Subcutaneous adipose tissue (tissue), 4 donors: ENCODE measurements around the gene PIEZO2. TPM values are rescaled to one million over a fixed set of nuclear protein-coding genes. Genes with fewer than 3 reads are reported as not detected.

Experiments
- total RNA-seq, 4 donors: library from RNA; depleted of rRNA; stranded (reverse); fragments of >200 nt; gene quantifications; one replicate each; pipeline ENCODE4 v1.1.0, GENCODE V29; 2016
- TF ChIP-seq, protein P1 (sequence below): fragments of 450-650 bp; IDR thresholded peaks from one replicate; pipeline ENCODE4 v1.5.1; 2016; ENCODE audit warnings: low read depth, mild to moderate bottlenecking, control low read depth, antibody characterized with exemption, moderate library complexity

The PIEZO2 gene
- total RNA-seq, 4 donors from 2014 or later, result 0.85 to 2.2 (median 1.1) TPM

DNA sequence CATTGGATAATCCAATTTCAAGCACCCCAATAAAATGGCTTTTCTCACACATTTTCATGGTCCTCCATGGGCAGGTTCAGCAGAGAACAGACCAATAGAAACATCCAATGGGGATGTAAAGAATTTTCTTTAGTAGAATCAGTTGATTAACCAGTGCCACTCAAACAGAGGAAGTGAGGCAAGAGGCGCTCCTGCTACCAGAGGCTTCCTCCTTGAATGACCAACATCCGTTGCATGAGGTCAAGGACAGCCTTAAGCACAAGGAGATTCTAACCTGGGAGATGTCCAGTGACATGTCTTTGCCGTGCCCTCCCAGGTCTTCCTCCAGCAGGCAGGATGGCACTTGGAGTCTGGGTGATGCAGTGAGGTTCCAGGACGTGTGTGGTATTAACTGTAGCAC lies 146.6 kb downstream of the PIEZO2 start:
- TF ChIP-seq, protein P1, sequence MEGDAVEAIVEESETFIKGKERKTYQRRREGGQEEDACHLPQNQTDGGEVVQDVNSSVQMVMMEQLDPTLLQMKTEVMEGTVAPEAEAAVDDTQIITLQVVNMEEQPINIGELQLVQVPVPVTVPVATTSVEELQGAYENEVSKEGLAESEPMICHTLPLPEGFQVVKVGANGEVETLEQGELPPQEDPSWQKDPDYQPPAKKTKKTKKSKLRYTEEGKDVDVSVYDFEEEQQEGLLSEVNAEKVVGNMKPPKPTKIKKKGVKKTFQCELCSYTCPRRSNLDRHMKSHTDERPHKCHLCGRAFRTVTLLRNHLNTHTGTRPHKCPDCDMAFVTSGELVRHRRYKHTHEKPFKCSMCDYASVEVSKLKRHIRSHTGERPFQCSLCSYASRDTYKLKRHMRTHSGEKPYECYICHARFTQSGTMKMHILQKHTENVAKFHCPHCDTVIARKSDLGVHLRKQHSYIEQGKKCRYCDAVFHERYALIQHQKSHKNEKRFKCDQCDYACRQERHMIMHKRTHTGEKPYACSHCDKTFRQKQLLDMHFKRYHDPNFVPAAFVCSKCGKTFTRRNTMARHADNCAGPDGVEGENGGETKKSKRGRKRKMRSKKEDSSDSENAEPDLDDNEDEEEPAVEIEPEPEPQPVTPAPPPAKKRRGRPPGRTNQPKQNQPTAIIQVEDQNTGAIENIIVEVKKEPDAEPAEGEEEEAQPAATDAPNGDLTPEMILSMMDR, result no peak

DNA sequence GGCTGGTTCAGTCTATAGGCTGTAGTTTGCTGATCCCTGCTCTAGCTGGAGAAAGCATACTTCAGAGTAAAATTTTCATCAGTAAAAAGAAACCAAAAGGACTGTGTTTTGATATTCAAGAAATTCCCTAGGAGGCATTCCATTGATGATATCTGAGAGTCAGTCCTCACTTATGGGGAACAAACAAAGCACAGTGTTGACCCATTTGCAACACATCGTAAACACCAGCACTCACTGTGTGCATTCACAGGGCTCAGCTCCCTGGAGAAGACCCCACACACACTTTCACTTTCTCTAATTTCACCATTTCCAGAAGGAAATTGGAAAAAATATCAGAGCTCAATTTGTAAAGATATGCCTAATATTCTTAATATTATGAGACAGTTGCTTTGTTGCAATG lies 147.1 kb downstream of the PIEZO2 start:
- TF ChIP-seq, protein P1, result no peak

DNA sequence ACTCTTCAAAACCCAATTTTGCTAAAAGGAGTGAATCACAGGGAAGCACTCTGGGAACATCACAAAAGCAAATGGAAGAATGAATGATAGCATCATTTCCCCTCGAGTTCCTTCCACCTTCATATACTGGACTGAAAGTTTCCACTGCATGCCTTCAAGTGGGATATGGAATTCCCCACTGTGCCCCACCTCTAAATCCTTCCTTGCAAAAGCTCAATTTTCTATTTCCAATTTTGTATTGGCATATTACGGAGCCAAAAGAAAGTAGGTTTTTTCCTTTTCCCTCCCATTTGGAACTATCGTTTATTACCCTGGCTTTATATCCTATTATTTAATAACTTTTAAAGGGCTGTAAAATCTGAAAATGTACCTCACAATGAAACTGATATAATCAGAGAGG lies 149.3 kb downstream of the PIEZO2 start:
- TF ChIP-seq, protein P1, result no peak

DNA sequence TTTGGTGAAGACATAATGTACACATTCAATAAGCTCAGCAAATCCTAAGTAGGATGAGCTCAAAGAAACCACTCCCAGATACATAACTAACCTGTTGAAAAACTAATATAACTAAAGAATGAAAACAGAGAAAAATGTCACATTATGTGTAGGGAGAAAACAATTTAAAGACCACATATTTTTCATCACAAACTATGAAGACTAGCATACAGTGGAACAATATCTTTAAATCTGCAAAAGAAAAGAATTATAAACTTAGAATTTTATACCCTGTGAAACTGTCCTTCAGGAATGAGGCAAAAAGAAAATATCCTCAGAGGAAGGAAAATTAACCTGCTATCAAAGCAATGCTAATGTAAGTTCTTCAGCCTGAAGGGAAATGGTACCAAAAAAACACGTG lies 151.5 kb downstream of the PIEZO2 start:
- TF ChIP-seq, protein P1, result no peak

DNA sequence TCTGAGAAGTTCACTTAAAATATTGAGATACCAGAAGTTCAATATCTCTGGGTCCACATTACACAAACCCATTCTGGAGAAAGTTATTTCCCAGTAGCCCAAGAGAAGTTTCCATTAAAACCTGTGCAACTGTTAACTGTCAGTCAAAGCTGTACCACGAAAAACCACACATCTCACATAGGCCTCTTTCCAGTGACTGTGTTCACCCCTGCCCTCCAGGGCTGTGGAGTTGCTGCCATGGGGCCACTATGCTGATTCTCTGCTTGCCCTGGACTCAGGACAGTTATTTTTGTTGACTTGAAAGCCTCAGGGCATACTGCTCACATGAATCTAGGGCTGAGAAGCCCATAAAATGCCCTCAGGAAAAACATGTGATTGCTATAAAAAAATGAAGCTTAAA lies 153.8 kb downstream of the PIEZO2 start:
- TF ChIP-seq, protein P1, result no peak

DNA sequence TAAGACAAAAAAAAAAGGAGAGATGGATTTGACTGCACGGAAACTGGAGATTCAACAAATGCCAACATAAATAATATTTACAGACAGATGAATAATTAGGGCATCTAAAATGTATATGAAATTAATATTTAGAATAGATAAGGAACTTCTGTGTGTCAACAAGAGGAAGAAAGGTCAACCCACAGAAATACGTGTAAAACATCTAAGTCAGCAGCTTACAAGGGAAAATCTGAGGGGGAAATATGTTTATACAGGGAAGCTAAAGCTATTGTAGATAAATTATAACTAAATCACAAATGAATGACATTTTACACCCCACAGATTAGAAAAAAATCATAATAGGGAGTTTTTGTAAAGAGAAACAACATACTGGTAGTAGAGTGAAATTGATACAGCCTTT lies 159.9 kb downstream of the PIEZO2 start:
- TF ChIP-seq, protein P1, result no peak

DNA sequence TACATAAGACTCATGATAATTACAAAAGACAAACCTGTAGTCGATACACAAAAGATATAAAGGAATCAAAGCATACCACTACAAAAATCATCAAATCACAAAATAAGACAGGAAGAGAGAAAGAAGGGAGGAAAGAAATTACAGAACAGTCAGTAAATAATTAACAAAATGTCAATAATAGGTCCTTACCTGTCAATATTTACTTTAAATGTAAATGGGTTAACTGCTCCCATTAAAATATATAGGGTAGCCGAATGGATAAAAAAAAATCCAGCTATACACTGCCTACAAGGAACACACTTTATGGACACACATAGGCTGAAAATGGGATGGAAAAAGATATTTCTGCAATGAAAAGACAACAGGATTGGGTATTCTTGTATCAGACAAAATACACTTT lies 163.7 kb downstream of the PIEZO2 start:
- TF ChIP-seq, protein P1, result no peak

DNA sequence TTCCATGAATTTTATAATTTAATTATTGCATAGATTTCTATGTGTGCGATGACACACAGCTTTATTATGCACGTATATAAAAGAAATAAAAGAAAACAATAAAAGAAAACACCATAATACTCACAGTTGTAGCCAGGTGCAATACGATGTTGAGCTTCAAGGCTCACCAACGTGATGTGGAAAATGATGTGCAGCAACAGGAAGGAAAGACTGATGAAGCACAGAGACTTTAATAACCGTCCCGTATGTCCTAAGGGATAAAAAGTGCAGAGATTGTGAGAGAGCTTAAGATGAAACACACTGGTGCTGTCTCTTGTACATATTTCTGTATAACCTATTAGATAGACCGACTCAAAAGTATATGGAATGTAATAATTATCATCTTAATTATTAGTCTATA lies 170.0 kb downstream of the PIEZO2 start:
- TF ChIP-seq, protein P1, result no peak
